GM19372 (cell line): ENCODE data around the gene NKX2-4.

Experiments
- ATAC-seq: cut with Tn5 transposase; IDR thresholded peaks from one replicate; pipeline ENCODE4 v1.9.1; 2021; ENCODE audit warnings: mild to moderate bottlenecking, low read depth, moderate library complexity; ENCODE audit not compliant: unreplicated experiment

Gene NKX2-4

DNA sequence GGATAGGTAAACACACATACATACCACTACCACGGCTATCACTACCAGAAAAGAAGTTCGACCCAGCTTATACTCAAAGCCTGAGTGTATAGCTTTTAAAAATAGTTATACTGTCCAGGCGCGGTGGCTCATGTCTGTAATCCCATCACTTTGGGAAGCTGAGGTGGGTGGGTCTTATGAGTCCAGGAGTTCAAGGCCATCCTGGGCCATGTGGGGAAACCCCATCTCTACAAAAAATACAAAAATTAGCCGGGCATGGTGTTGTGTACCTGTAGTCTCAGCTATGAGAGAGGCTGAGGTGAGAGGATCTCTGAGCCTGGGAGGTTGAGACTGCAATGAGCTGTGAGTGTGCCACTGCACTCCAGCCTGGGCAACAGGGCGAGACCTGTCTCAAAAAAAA is 32.9 kb downstream of the NKX2-4 start:
- ATAC-seq, result no peak

DNA sequence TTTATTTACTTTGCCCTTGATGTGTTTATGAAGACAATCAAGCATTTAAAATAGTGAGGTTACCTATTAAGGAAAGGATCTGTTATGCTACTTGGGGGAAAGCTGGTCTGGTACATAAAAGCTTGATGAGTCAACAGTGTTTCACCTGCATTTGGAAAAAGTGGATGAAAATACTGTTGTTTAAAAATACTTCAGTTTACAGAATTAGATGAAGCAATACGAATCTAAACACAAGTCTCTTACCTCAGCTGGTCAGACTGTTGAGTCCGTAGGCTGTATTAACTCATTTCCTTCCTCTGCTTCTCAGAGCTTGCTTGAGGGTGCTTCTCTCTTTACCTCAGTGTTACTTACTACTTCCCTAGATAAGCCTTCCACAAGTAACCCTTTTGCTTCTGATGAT is 36.1 kb downstream of the NKX2-4 start:
- ATAC-seq, result no peak

DNA sequence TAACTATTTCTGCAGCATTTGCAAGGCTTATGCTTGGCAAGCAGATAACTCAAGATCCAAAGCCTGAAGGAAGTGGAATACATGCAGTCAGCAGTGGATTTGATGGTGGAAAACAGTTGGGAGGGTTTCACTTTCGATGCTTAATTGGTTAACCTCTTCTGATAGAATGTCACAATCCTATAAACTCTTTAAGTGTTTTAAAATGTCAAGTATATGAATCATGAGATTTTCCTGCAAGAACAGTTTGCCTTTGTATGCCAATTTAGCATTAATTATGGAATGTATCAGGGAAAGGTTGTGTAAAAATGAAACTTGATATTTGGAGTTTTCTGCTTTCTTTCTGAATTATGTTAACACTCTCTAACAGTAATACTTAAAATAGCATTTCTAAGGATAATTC is 36.6 kb downstream of the NKX2-4 start:
- ATAC-seq, result no peak

DNA sequence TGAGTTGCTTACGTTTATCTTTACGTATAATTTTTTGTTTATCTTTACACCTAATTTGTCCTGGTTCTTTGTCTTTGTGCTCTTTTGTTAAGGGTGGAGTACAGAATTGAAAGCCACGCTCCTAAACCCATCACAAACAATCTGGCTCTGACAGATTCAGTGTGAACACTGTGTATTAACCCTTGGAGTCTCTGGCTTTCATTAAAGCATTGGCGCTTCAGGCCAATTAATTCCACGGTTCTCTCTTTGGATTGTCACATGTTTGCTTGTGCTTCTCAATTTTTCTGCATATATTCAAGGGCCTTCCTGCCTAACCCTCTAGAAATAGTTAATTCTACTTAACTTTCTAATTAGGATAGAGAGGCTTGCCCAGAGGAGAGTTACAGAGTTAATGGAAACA is 38.6 kb downstream of the NKX2-4 start:
- no peak for ATAC-seq

DNA sequence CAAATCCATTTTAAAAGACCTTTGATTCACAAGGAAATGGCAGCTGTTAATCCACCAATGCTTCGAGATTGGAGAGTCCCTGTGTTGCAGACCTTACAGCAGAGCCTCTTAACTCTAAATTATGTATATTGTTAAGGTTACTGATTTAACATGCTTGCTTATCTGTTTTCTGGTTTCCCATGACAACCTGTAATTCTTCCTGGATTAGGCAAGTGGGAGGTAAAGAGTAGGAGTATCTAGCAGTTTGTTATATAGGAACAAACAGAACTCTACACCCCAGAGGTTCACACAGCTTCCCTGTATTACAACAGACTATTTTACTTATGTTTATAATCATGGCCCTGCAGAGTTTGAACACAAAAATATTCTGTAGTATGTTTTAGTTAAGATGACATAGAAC is 39.5 kb downstream of the NKX2-4 start:
- no peak for ATAC-seq

DNA sequence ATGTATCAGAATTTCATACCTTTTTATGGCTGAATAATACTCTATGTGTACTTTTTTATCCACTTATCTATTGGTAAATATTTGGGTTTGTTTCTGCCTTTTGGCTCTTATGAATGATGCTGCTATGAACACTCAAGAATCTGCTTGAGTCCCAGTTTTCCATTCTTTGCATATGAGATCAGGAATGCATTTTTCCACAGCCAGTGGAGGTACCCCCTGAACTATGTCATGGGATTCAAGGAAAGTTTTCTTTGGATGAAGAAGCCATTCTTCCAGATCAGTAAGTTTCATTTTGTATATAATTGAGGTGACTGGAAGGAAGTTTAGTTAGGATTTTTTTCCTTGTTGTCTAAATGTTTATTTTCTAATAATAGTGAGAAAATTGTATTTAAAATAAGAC is 40.9 kb downstream of the NKX2-4 start:
- ATAC-seq, result no peak

DNA sequence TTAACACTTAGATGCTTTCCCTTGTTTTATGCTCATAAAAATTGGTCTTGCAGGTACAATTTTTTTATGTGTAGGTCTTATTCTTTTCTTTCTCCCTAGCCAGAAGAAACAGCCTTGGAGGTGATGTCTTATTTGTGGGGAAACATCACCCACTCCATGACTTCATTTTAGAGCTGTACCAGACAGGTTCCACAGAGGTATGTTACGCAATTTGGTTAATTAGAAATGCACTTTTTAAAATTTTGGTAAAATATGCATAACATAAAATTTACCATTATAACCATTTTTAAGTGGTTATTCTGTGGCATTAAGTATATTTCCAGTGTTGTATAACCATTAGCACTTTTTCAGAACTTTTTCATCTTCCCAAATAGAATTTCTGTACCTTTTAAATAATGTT is 41.3 kb downstream of the NKX2-4 start:
- ATAC-seq, result no peak

DNA sequence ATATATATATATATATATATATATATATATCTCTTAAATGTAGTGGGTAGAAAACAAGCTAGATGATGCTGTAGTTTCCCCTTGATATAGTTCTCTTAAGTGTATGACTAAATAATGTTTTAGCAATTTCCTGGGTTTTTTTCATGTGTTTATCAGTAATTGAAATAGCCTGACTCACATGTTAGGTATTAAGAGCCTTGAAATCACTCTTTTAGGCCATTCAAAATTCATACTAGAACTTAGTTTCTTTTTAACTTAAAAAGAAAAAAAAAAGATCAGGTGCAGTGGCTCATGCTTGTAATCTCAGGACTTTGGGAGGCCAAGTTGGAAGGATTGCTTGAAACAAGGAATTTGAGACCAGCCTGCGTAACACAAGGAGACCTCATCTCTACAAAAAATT is 44.1 kb downstream of the NKX2-4 start:
- ATAC-seq, result no peak

DNA sequence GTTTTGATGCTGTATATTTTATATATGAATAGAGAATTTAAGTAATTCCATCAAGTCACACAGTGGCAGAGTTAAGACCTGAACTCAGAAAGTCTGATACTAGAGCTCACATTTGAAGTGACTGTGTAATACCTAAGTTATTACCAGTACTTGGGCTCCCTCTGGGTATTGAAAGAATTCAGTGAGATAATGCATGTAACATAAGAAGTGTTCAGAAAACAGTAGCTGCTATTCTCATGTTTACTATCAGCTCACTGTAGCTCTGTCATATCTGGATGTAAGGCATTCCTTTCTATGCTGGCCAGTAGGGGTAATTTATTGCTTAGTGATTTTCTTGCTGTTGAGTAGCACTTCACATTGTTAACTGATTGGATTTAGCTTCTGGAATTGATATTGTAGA is 44.6 kb downstream of the NKX2-4 start:
- ATAC-seq, result no peak
